ENCODE data around the gene ANKRD40CL. TPM values are rescaled to one million over a fixed set of nuclear protein-coding genes. Genes with fewer than 3 reads are reported as not detected.

Gene ANKRD40CL
- total RNA-seq, 2 experiments from 2014 or later: not detected

DNA sequence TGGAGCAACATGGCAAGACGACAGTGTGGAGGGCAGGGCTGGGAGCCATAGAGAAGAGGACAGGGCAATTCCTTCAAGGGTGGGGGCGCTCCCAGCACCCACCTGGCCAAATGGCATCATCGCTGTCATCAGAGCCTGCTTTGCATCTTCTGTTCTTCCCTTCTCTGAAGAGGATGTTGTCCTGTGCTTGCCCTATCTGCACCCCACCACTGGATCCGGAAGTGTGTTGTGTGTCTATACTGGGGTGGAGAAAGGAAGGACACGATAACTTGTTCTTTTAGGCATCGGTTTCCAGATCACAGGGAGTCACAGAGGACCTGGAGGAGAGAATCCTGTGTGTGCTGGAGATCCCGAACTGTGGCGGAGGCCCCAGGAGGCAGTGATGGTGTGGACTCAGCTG, 25.7 kb upstream of the ANKRD40CL start:
- Mint-ChIP-seq H3K4me1 (ENCODE audit: low read depth) (no peaks in the 10 kb centered on the region), H3K4me3 (no peak overlapping the region), H3K36me3 (ENCODE audit: low read depth) (no peaks in the 10 kb centered on the region), H3K9me3 (no peaks in the 10 kb centered on the region), H3K27ac (no peak overlapping the region), H3K27me3 (no peaks in the 10 kb centered on the region)
- no peak for TF ChIP-seq CTCF (IDR thresholded peaks at IDR 0.05)
- Histone ChIP-seq H3K27me3 (ENCODE audit: control insufficient read depth in 1 of 2, insufficient read depth in 2 of 2, low read length in 2 of 2) (no peaks in the 10 kb centered on the region), H3K4me3 (ENCODE audit: low read length) (no peak overlapping the region), H3K27ac (ENCODE audit: low read depth in 1 of 2, low read length in 2 of 2) (no peak overlapping the region), H3K36me3 (ENCODE audit: insufficient read depth, low read length) (no peaks in the 10 kb centered on the region), H3K4me1 (ENCODE audit: insufficient read depth, low read length) (no peaks in the 10 kb centered on the region), H3K9me3 (ENCODE audit: control insufficient read depth in 1 of 2, insufficient read depth in 1 of 2, low read length in 2 of 2) (no peaks in the 10 kb centered on the region)
- ATAC-seq (ENCODE audit: poor library complexity) (no peak), DNase-seq (no peak)
- POLR2A ChIA-PET: no interaction called here
- CTCF ChIA-PET: no interaction called here
- intact Hi-C loops (cut with DNase I, micrococcal nuclease): no loop called here

- CTCF ChIA-PET: interaction anchor here (1.4 kb wide), 1 partner anchor 12 kb away, joined by 4 read pairs; no protein-coding TSS in a partner anchor
- no peaks in the 10 kb centered on the region for H3K36me3 Mint-ChIP-seq (ENCODE audit: low read depth)
- POLR2A ChIA-PET: no interaction called here
- no peaks in the 10 kb centered on the region for H3K4me1 ChIP-seq (ENCODE audit: insufficient read depth, low read length)
- no peaks in the 10 kb centered on the region for H3K36me3 ChIP-seq (ENCODE audit: insufficient read depth, low read length)
- no peak for TF ChIP-seq CTCF (IDR thresholded peaks at IDR 0.05)
- no peaks in the 10 kb centered on the region for H3K4me1 Mint-ChIP-seq (ENCODE audit: low read depth)
- no peaks in the 10 kb centered on the region for H3K9me3 ChIP-seq (ENCODE audit: control insufficient read depth in 1 of 2, insufficient read depth in 1 of 2, low read length in 2 of 2)
- intact Hi-C loops (cut with DNase I, micrococcal nuclease): no loop called here
- no peak overlapping the region for H3K4me3 ChIP-seq (ENCODE audit: low read length)
- H3K27ac ChIP-seq (ENCODE audit: low read depth in 1 of 2, low read length in 2 of 2): no peak overlapping the region
- DNase-seq (no peak), ATAC-seq (ENCODE audit: poor library complexity) (no peak)
- H3K27me3 ChIP-seq (ENCODE audit: control insufficient read depth in 1 of 2, insufficient read depth in 2 of 2, low read length in 2 of 2): no peaks in the 10 kb centered on the region
- no peaks in the 10 kb centered on the region for H3K9me3 Mint-ChIP-seq
- H3K27ac Mint-ChIP-seq: no peak overlapping the region
- H3K4me3 Mint-ChIP-seq: no peak overlapping the region
- H3K27me3 Mint-ChIP-seq: no peaks in the 10 kb centered on the region
Measured at GRCh38 chr17:50792132-50792531, 24.8 kb upstream of the ANKRD40CL start.

- Histone ChIP-seq H3K36me3 (ENCODE audit: insufficient read depth, low read length) (no peaks in the 10 kb centered on the region), H3K27me3 (ENCODE audit: control insufficient read depth in 1 of 2, insufficient read depth in 2 of 2, low read length in 2 of 2) (no peaks in the 10 kb centered on the region), H3K4me1 (ENCODE audit: insufficient read depth, low read length) (no peaks in the 10 kb centered on the region), H3K27ac (ENCODE audit: low read depth in 1 of 2, low read length in 2 of 2) (no peak overlapping the region), H3K4me3 (ENCODE audit: low read length) (no peak overlapping the region), H3K9me3 (ENCODE audit: control insufficient read depth in 1 of 2, insufficient read depth in 1 of 2, low read length in 2 of 2) (no peaks in the 10 kb centered on the region)
- no peak for ATAC-seq (ENCODE audit: poor library complexity)
- no peak for TF ChIP-seq CTCF (IDR thresholded peaks at IDR 0.05)
- H3K36me3 Mint-ChIP-seq (ENCODE audit: low read depth): no peaks in the 10 kb centered on the region
- CTCF ChIA-PET: no interaction called here
- intact Hi-C loops (cut with DNase I, micrococcal nuclease): no loop called here
- no peaks in the 10 kb centered on the region for H3K9me3 Mint-ChIP-seq
- no peak for DNase-seq
- no peak overlapping the region for H3K4me3 Mint-ChIP-seq
- no peak overlapping the region for H3K27ac Mint-ChIP-seq
- no peaks in the 10 kb centered on the region for H3K4me1 Mint-ChIP-seq (ENCODE audit: low read depth)
- H3K27me3 Mint-ChIP-seq: no peaks in the 10 kb centered on the region
- POLR2A ChIA-PET: no interaction called here
Measured at GRCh38 chr17:50790618-50791017, 23.3 kb upstream of the ANKRD40CL start.
